Measurements from ENCODE around the gene B4GALNT4. TPM values are rescaled to one million over a fixed set of nuclear protein-coding genes. Genes with fewer than 3 reads are reported as not detected.
"Not testable (repeated sequence)": the region's sequence is repeated elsewhere in the genome, so short reads cannot be mapped to it uniquely, and the experiment has no call there.

Gene B4GALNT4
- total and polyA plus RNA-seq, 5 experiments from 2014 or later = 0.16 to 1.3 (median 0.39) TPM; not detected in 2

- H3K4me1 Mint-ChIP-seq = peaks cover 10 to 42% (median 25%) of the 10 kb centered on the region in 4 donors
- POLR2A ChIA-PET = interaction anchor here (0.9 to 6.7 kb wide), 4 partner anchors 7 to 94 kb away, joined by 3 to 135 read pairs (median 52); partner anchors contain the start of genes ANO9, PTDSS2 and SIGIRR
- H3K4me3 Mint-ChIP-seq = no peak overlapping the region
- DNase-seq (no peak), ATAC-seq (no peak)
- H3K27ac Mint-ChIP-seq = peak overlapping the region in 5 of 10 donors; percentile 25 to 69 (median 53)
- peaks cover 0 to 9% (median 0%) of the 10 kb centered on the region in 3 donors for H3K36me3 Mint-ChIP-seq
- H3K27me3 Mint-ChIP-seq = no peaks in the 10 kb centered on the region
- no peaks in the 10 kb centered on the region for H3K9me3 Mint-ChIP-seq
These were observed 39.8 kb downstream of the B4GALNT4 start for GRCh38 chr11:409008-409599.

DNA sequence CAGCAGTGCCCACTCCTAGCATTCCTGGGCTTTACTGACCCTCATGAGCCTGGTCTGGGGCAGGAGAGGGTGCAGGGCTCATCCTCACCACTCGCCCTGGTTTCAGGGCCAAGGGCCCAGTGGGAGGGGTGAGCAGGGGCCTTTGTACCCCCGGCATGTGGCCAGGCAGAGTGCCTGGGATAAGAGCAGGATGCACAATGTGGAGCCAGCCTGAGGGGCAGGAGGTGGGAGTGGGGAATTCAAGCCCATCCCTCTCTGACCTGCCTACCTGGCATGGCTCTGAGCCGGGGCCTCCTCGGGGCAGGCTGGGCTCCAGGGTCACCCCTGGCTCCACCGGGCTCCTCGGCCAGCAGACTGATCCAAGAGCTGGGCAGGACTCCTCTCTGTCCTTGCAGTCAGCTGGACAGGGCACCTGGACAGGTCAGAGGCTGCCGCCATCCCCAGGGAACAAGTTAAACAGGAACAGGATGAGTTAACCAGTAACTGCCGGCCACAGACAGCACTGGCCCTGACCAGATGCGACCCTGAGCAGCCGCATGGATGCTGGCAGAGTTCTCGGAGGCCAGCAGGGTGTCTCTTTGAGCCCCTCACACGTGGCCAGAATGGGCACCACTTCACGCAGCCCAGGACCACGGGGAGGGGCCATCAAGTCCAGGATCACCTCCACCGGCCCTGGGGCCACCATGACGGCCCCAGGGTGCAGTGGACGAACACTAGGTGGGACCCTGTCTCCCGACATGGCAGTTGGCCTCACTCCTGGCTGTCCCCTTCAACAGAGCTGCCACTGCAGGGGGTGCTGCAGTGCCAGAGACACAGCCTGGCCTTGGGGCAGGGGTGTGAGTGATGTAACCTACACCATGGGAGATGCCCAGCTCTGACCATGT, 40.5 kb downstream of the B4GALNT4 start:
- H3K9me3 Mint-ChIP-seq = no peaks in the 10 kb centered on the region
- ATAC-seq (no peak), DNase-seq (peak in 1 of 10 donors; percentile 3)
- peak overlapping the region in 3 of 10 donors; percentile 18 to 69 (median 37) for H3K27ac Mint-ChIP-seq
- POLR2A ChIA-PET = interaction anchor here (0.7 to 6.4 kb wide), 4 partner anchors 32 to 94 kb away, joined by 3 to 135 read pairs (median 3); partner anchors contain the start of genes ANO9 and PTDSS2
- peaks cover 12 to 45% (median 32%) of the 10 kb centered on the region in 4 donors for H3K4me1 Mint-ChIP-seq
- peaks cover 0 to 9% (median 3%) of the 10 kb centered on the region in 3 donors for H3K36me3 Mint-ChIP-seq
- peak overlapping the region in 1 of 10 donors; percentile 4 for H3K4me3 Mint-ChIP-seq
- H3K27me3 Mint-ChIP-seq = no peaks in the 10 kb centered on the region

GRCh38 chr11:410711-411110, 41.4 kb downstream of the B4GALNT4 start:
- H3K27me3 Mint-ChIP-seq, ATAC-seq, H3K9me3 Mint-ChIP-seq, H3K36me3 Mint-ChIP-seq, H3K4me3 Mint-ChIP-seq, H3K27ac Mint-ChIP-seq, DNase-seq: not testable (repeated sequence)
- POLR2A ChIA-PET = interaction anchor here (0.6 to 6.4 kb wide), 5 partner anchors 33 to 203 kb away, joined by 3 to 135 read pairs (median 3); partner anchors contain the start of genes BET1L, PTDSS2 and RIC8A
- H3K4me1 Mint-ChIP-seq = peaks cover 10 to 42% (median 34%) of the 10 kb centered on the region in 4 donors

DNA sequence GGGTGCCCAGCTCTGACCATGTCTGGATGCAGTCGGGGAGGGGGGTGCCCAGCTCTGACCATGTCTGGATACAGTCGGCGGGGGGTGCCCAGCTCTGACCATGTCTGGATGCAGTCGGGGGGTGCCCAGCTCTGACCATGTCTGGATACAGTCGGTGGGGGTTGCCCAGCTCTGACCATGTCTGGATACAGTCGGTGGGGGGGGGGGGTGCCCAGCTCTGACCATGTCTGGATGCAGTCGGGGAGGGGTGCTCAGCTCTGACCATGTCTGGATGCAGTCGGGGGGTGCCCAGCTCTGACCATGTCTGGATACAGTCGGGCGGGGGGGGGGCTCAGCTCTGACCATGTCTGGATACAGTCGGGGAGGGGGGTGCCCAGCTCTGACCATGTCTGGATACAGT, 42.2 kb downstream of the B4GALNT4 start:
- H3K4me3 Mint-ChIP-seq, H3K9me3 Mint-ChIP-seq, H3K36me3 Mint-ChIP-seq, H3K27ac Mint-ChIP-seq, ATAC-seq, H3K27me3 Mint-ChIP-seq, DNase-seq: not testable (repeated sequence)
- POLR2A ChIA-PET = interaction anchor here (0.6 to 7.9 kb wide), 3 partner anchors 10 to 204 kb away, joined by 3 to 144 read pairs (median 3); partner anchors contain the start of genes BET1L, PTDSS2 and RIC8A
- peaks cover 12 to 46% (median 40%) of the 10 kb centered on the region in 4 donors for H3K4me1 Mint-ChIP-seq

DNA sequence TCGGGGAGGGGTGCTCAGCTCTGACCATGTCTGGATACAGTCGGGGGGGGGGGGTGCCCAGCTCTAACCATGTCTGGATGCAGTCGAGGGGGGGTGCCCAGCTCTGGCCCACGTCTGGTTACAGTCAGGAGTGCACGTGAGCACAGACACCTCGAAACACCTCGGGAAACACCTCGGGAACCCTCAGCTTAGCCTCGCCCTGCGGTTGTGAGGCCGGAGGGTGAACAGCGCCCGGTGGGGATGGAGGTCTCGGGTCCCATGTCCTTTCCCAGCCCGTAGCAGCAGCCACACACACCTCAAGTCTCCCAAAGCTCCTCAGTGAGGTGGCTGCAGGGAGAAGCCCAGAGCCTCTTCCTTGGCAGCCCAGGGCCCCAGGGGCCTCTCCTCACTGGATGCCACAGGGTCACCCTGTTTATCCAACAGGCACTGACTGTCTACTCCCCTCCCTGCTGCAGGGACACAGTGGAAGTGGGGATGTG, 43.4 kb downstream of the B4GALNT4 start:
- peak overlapping the region in 8 of 10 donors; percentile 9 to 90 (median 70) for H3K27ac Mint-ChIP-seq
- no peaks in the 10 kb centered on the region for H3K27me3 Mint-ChIP-seq
- DNase-seq (peak in 1 of 10 donors; percentile 1), ATAC-seq (no peak)
- POLR2A ChIA-PET = interaction anchor here (0.6 to 7.9 kb wide), 4 partner anchors 9 to 123 kb away, joined by 3 to 144 read pairs (median 4); partner anchors contain the start of genes HRAS and PTDSS2
- peaks cover 12 to 45% (median 41%) of the 10 kb centered on the region in 4 donors for H3K4me1 Mint-ChIP-seq
- H3K4me3 Mint-ChIP-seq = peak overlapping the region; percentile 77 to 100 (median 86)
- no peaks in the 10 kb centered on the region for H3K9me3 Mint-ChIP-seq
- peaks cover 0 to 4% (median 3%) of the 10 kb centered on the region in 3 donors for H3K36me3 Mint-ChIP-seq

- Mint-ChIP-seq H3K4me3 (peak overlapping the region; percentile 77 to 100 (median 86)), H3K9me3 (no peaks in the 10 kb centered on the region), H3K27me3 (no peaks in the 10 kb centered on the region), H3K4me1 (peaks cover 12 to 44% (median 43%) of the 10 kb centered on the region in 4 donors), H3K36me3 (peaks cover 0 to 3% (median 3%) of the 10 kb centered on the region in 3 donors), H3K27ac (peak overlapping the region; percentile 40 to 91 (median 82))
- peak in 1 of 2 donors; percentile 4 for ATAC-seq
- DNase-seq = peak in 3 of 10 donors; percentile 13 to 34 (median 27)
- POLR2A ChIA-PET = interaction anchor here (0.6 to 7.9 kb wide), 12 partner anchors 8 to 206 kb away, joined by 3 to 144 read pairs (median 12); partner anchors contain the start of genes ANO9, BET1L, HRAS and PHRF1
These were observed 44.1 kb downstream of the B4GALNT4 start for GRCh38 chr11:413120-414081.

- ATAC-seq (peak; percentile 36 to 38), DNase-seq (peak in 3 of 10 donors; percentile 16 to 30 (median 19))
- POLR2A ChIA-PET = interaction anchor here (0.6 to 7.9 kb wide), 19 partner anchors 9 to 405 kb away, joined by 3 to 144 read pairs (median 4); partner anchors contain the start of genes ANO9, BET1L, PHRF1 and PNPLA2
- Mint-ChIP-seq H3K4me1 (peaks cover 9 to 44% (median 33%) of the 10 kb centered on the region in 4 donors), H3K9me3 (no peaks in the 10 kb centered on the region), H3K27me3 (no peaks in the 10 kb centered on the region), H3K27ac (peak overlapping the region; percentile 91 to 97 (median 95)), H3K4me3 (peak overlapping the region; percentile 92 to 100 (median 98)), H3K36me3 (peaks cover 0 to 3% (median 3%) of the 10 kb centered on the region in 3 donors)
These were observed 45.1 kb downstream of the B4GALNT4 start for GRCh38 chr11:414318-414857.

GRCh38 chr11:415640-416041, 46.3 kb downstream of the B4GALNT4 start:
- peaks cover 9 to 44% (median 32%) of the 10 kb centered on the region in 4 donors for H3K4me1 Mint-ChIP-seq
- H3K27me3 Mint-ChIP-seq = no peaks in the 10 kb centered on the region
- H3K27ac Mint-ChIP-seq = peak overlapping the region; percentile 91 to 97 (median 95)
- H3K4me3 Mint-ChIP-seq = peak overlapping the region; percentile 92 to 100 (median 98)
- peaks cover 0 to 3% (median 0%) of the 10 kb centered on the region in 3 donors for H3K36me3 Mint-ChIP-seq
- POLR2A ChIA-PET = interaction anchor here (0.8 to 7.9 kb wide), 16 partner anchors 10 to 208 kb away, joined by 3 to 144 read pairs (median 6); partner anchors contain the start of genes ANO9, BET1L, HRAS and PGGHG
- ATAC-seq (peak in 1 of 2 donors; percentile 2), DNase-seq (peak in 2 of 10 donors; percentile 1 to 6)
- no peaks in the 10 kb centered on the region for H3K9me3 Mint-ChIP-seq

- peaks cover 0 to 3% (median 0%) of the 10 kb centered on the region in 3 donors for H3K36me3 Mint-ChIP-seq
- POLR2A ChIA-PET = interaction anchor here (0.6 to 7.9 kb wide), 22 partner anchors 10 to 219 kb away, joined by 3 to 144 read pairs (median 4); partner anchors contain the start of genes ANO9, BET1L, HRAS and PTDSS2
- no peaks in the 10 kb centered on the region for H3K27me3 Mint-ChIP-seq
- no peaks in the 10 kb centered on the region for H3K9me3 Mint-ChIP-seq
- H3K27ac Mint-ChIP-seq = peak overlapping the region; percentile 91 to 97 (median 95)
- H3K4me1 Mint-ChIP-seq = peaks cover 9 to 44% (median 32%) of the 10 kb centered on the region in 4 donors
- peak in 2 of 10 donors; percentile 2 to 13 for DNase-seq
- peak in 1 of 2 donors; percentile 9 for ATAC-seq
- H3K4me3 Mint-ChIP-seq = peak overlapping the region; percentile 92 to 100 (median 98)
These were observed 46.9 kb downstream of the B4GALNT4 start for GRCh38 chr11:416051-416756.
